Activated T-helper 1 cell treated with anti-CD3 and anti-CD28 coated beads, Interleukin-12 subunit alpha, Interleukin-12 subunit beta, Interleukin-2, Interleukin-4 antibody, amounts not matched to agents 30 ng/mL and 10 ng/mL and 1 ng/mL, durations not matched to agents 14 hours and 24 hours and 36 hours (primary cell): ENCODE data around the gene IL21R. TPM values are rescaled to one million over a fixed set of nuclear protein-coding genes. Genes with fewer than 3 reads are reported as not detected.
A peak's percentile ranks its signal among the peaks of the same experiment; 100 is the strongest.
"Not testable (repeated sequence)": the region's sequence is repeated elsewhere in the genome, so short reads cannot be mapped to it uniquely, and the experiment has no call there.

Experiments
- DNase-seq: peaks from one replicate; pipeline ENCODE4 v3.0.0; 2021; ENCODE audit warnings: low spot score
- H3K27ac Mint-ChIP-seq: one replicate; pipeline ENCODE4 v1.8.0; 2021; ENCODE audit warnings: mild to moderate bottlenecking, mixed read lengths
- H3K27me3 Mint-ChIP-seq: one replicate; pipeline ENCODE4 v1.8.0; 2022; ENCODE audit warnings: mild to moderate bottlenecking, moderate library complexity, mixed read lengths; ENCODE audit not compliant: insufficient read depth
- H3K36me3 Mint-ChIP-seq: one replicate; pipeline ENCODE4 v1.8.0; 2021; ENCODE audit warnings: low read depth, mixed read lengths
- H3K4me1 Mint-ChIP-seq: one replicate; pipeline ENCODE4 v1.8.0; 2021; ENCODE audit warnings: low read depth, mixed read lengths
- H3K4me3 Mint-ChIP-seq: one replicate; pipeline ENCODE4 v1.8.0; 2021; ENCODE audit warnings: mild to moderate bottlenecking, moderate library complexity, mixed read lengths
- H3K9me3 Mint-ChIP-seq: one replicate; pipeline ENCODE4 v1.8.0; 2021; ENCODE audit warnings: mixed read lengths
- intact Hi-C: fragments of 100-400 bp; cut with micrococcal nuclease; formaldehyde crosslinking; loops from one replicate; pipeline ENCODE4 v1.15.1; 2024
- total RNA-seq: library from RNA; stranded (reverse); gene quantifications from 2 replicates; pipeline ENCODE4 v1.2.3, GENCODE V29; 2022

IL21R gene
- total RNA-seq, 1 donor from 2014 or later, result 101 TPM

- no peaks in the 10 kb centered on the region for H3K27me3 Mint-ChIP-seq
- peak overlapping the region; percentile 100 for H3K4me3 Mint-ChIP-seq
- peaks cover 15% of the 10 kb centered on the region for H3K9me3 Mint-ChIP-seq
- H3K27ac Mint-ChIP-seq, result peak overlapping the region; percentile 100
- peaks cover 82% of the 10 kb centered on the region for H3K4me1 Mint-ChIP-seq
- no peak for DNase-seq
- H3K36me3 Mint-ChIP-seq, result peaks cover 77% of the 10 kb centered on the region
- intact Hi-C loops, result loop anchor here (1.0 to 5.0 kb wide), 9 partner anchors 9 to 809 kb away; no protein-coding TSS in a partner anchor
Observed at GRCh38 chr16:27408012-27408601, 6.1 kb downstream of the IL21R start.

GRCh38 chr16:27408602-27409031 lies 6.6 kb downstream of the IL21R start:
- peak overlapping the region; percentile 100 for H3K4me3 Mint-ChIP-seq
- H3K27ac Mint-ChIP-seq, result peak overlapping the region; percentile 100
- H3K36me3 Mint-ChIP-seq, result peaks cover 77% of the 10 kb centered on the region
- peaks cover 19% of the 10 kb centered on the region for H3K9me3 Mint-ChIP-seq
- intact Hi-C loops, result loop anchor here (1.0 to 5.0 kb wide), 9 partner anchors 9 to 810 kb away; no protein-coding TSS in a partner anchor
- peaks cover 82% of the 10 kb centered on the region for H3K4me1 Mint-ChIP-seq
- DNase-seq, result no peak
- no peaks in the 10 kb centered on the region for H3K27me3 Mint-ChIP-seq

- DNase-seq, H3K27me3 Mint-ChIP-seq: not testable (repeated sequence)
- peaks cover 80% of the 10 kb centered on the region for H3K4me1 Mint-ChIP-seq
- peak overlapping the region; percentile 67 for H3K4me3 Mint-ChIP-seq
- H3K9me3 Mint-ChIP-seq, result peaks cover 19% of the 10 kb centered on the region
- H3K27ac Mint-ChIP-seq, result peak overlapping the region; percentile 38
- peaks cover 74% of the 10 kb centered on the region for H3K36me3 Mint-ChIP-seq
- intact Hi-C loops, result loop anchor here (2.0 to 5.0 kb wide), 3 partner anchors 17 to 811 kb away; no protein-coding TSS in a partner anchor
Observed at GRCh38 chr16:27409958-27410357, 8.0 kb downstream of the IL21R start.

- Mint-ChIP-seq H3K27ac (peak overlapping the region; percentile 59), H3K4me3 (peak overlapping the region; percentile 54), H3K36me3 (peaks cover 80% of the 10 kb centered on the region), H3K4me1 (peaks cover 81% of the 10 kb centered on the region), H3K9me3 (peaks cover 19% of the 10 kb centered on the region), H3K27me3 (no peaks in the 10 kb centered on the region)
- no peak for DNase-seq
- intact Hi-C loops, result no loop called here
Observed at GRCh38 chr16:27410761-27411160, 8.8 kb downstream of the IL21R start.

- Mint-ChIP-seq H3K36me3 (peaks cover 71% of the 10 kb centered on the region), H3K4me1 (peaks cover 62% of the 10 kb centered on the region), H3K27ac (no peak overlapping the region), H3K9me3 (peaks cover 25% of the 10 kb centered on the region), H3K4me3 (no peak overlapping the region), H3K27me3 (no peaks in the 10 kb centered on the region)
- intact Hi-C loops, result no loop called here
- DNase-seq, result no peak
Observed at GRCh38 chr16:27413956-27414355, 12.0 kb downstream of the IL21R start.

- Mint-ChIP-seq H3K4me1 (peaks cover 56% of the 10 kb centered on the region), H3K36me3 (peaks cover 74% of the 10 kb centered on the region), H3K4me3 (no peak overlapping the region), H3K9me3 (peaks cover 30% of the 10 kb centered on the region), H3K27ac (no peak overlapping the region), H3K27me3 (no peaks in the 10 kb centered on the region)
- intact Hi-C loops, result no loop called here
- DNase-seq, result no peak
Observed at GRCh38 chr16:27414788-27415431, 12.9 kb downstream of the IL21R start.

- Mint-ChIP-seq H3K9me3 (peaks cover 44% of the 10 kb centered on the region), H3K27me3 (no peaks in the 10 kb centered on the region), H3K4me3 (peak overlapping the region; percentile 30), H3K36me3 (peaks cover 77% of the 10 kb centered on the region), H3K27ac (peak overlapping the region; percentile 85), H3K4me1 (peaks cover 48% of the 10 kb centered on the region)
- DNase-seq, result no peak
- intact Hi-C loops, result loop anchor here (1.0 kb wide), 2 partner anchors 8 to 9 kb away; no protein-coding TSS in a partner anchor
Observed at GRCh38 chr16:27417047-27417671, 15.2 kb downstream of the IL21R start.

GRCh38 chr16:27421961-27422740 lies 20.2 kb downstream of the IL21R start:
- H3K36me3 Mint-ChIP-seq, result peaks cover 75% of the 10 kb centered on the region
- intact Hi-C loops, result no loop called here
- no peak overlapping the region for H3K4me3 Mint-ChIP-seq
- DNase-seq, result no peak
- peaks cover 29% of the 10 kb centered on the region for H3K9me3 Mint-ChIP-seq
- no peak overlapping the region for H3K27ac Mint-ChIP-seq
- H3K27me3 Mint-ChIP-seq, result no peaks in the 10 kb centered on the region
- H3K4me1 Mint-ChIP-seq, result peaks cover 49% of the 10 kb centered on the region

- no peaks in the 10 kb centered on the region for H3K27me3 Mint-ChIP-seq
- H3K27ac Mint-ChIP-seq, result peak overlapping the region; percentile 80
- H3K36me3 Mint-ChIP-seq, result peaks cover 71% of the 10 kb centered on the region
- peaks cover 25% of the 10 kb centered on the region for H3K9me3 Mint-ChIP-seq
- H3K4me3 Mint-ChIP-seq, result peak overlapping the region; percentile 9
- intact Hi-C loops, result loop anchor here (1.0 kb wide), 1 partner anchor 8 kb away; no protein-coding TSS in a partner anchor
- DNase-seq, result no peak
- H3K4me1 Mint-ChIP-seq, result peaks cover 68% of the 10 kb centered on the region
Observed at GRCh38 chr16:27424772-27425498, 23.0 kb downstream of the IL21R start.

- intact Hi-C loops, result loop anchor here (1.0 to 2.0 kb wide), 4 partner anchors 9 to 58 kb away; partner anchors contain the start of gene IL21R
- H3K4me3 Mint-ChIP-seq, result peak overlapping the region; percentile 24
- no peaks in the 10 kb centered on the region for H3K27me3 Mint-ChIP-seq
- H3K9me3 Mint-ChIP-seq, result peaks cover 14% of the 10 kb centered on the region
- H3K27ac Mint-ChIP-seq, result peak overlapping the region; percentile 81
- DNase-seq, result no peak
- H3K4me1 Mint-ChIP-seq, result peaks cover 71% of the 10 kb centered on the region
- peaks cover 69% of the 10 kb centered on the region for H3K36me3 Mint-ChIP-seq
Observed at GRCh38 chr16:27425961-27426360, 24.0 kb downstream of the IL21R start.

GRCh38 chr16:27426423-27427408 lies 24.7 kb downstream of the IL21R start:
- peak; percentile 72 for DNase-seq
- Mint-ChIP-seq H3K9me3 (peaks cover 9% of the 10 kb centered on the region), H3K27ac (peak overlapping the region; percentile 81), H3K4me1 (peaks cover 78% of the 10 kb centered on the region), H3K27me3 (no peaks in the 10 kb centered on the region), H3K36me3 (peaks cover 62% of the 10 kb centered on the region), H3K4me3 (peak overlapping the region; percentile 24)
- intact Hi-C loops, result loop anchor here (1.0 to 2.0 kb wide), 3 partner anchors 18 to 58 kb away; partner anchors contain the start of gene IL21R
